Right lobe of liver (tissue), 6 donors: ENCODE measurements around the gene PAX9. TPM values are rescaled to one million over a fixed set of nuclear protein-coding genes. Genes with fewer than 3 reads are reported as not detected.
A peak's percentile ranks its signal among the peaks of the same experiment; 100 is the strongest.

ENCODE experiments used
- ATAC-seq, 4 donors: fragments of 200-7000 bp; cut with Tn5 transposase; one replicate each; pipeline ENCODE4 v1.9.1; 2020; ENCODE audit warnings: mild to moderate bottlenecking in 4 of 4, moderate library complexity in 4 of 4
- DNase-seq, 3 donors: peaks; one replicate each; pipeline ENCODE4 v3.0.0-alpha.2; 2020
- H3K27ac ChIP-seq, 3 donors: fragments of 200-600 bp; one replicate each; pipeline ENCODE4 v1.8.0; 2022
- H3K27me3 ChIP-seq, 2 donors: fragments of 200-600 bp; one replicate each; pipeline ENCODE4 v1.8.0; 2022
- H3K36me3 ChIP-seq, 4 donors: fragments of 200-600 bp; sonication (generic) in 1 of 4; one replicate each; pipeline versions ENCODE4 v1.5.1 to v1.8.0; 2017 to 2022; ENCODE audit warnings: control low read depth in 1 of 4
- H3K4me1 ChIP-seq, 4 donors: fragments of 200-600 bp; sonication (generic) in 1 of 4; one replicate each; pipeline versions ENCODE4 v1.5.1 to v1.8.0; 2017 to 2022; ENCODE audit warnings: control low read depth in 1 of 4
- H3K4me3 ChIP-seq, 3 donors: fragments of 200-600 bp; one replicate each; pipeline ENCODE4 v1.8.0; 2022
- H3K9me3 ChIP-seq, 4 donors: fragments of 200-600 bp; sonication (generic) in 1 of 4; one replicate each; pipeline versions ENCODE4 v1.5.1 to v1.8.0; 2017 to 2022; ENCODE audit warnings: control low read depth in 1 of 4
- POLR2A ChIP-seq: fragments of 450-650 bp; IDR thresholded peaks from one replicate; pipeline ENCODE4 v1.6.1; 2017; ENCODE audit warnings: antibody characterized with exemption, mild to moderate bottlenecking
- WGBS: methylation state at CpG from one replicate; pipeline ENCODE4 v1.1.6; 2018; ENCODE audit warnings: low coverage, low lambda C conversion rate; ENCODE audit not compliant: insufficient coverage; ENCODE audit errors: missing lambda C conversion rate; 5-methylcytosine and 5-hydroxymethylcytosine counted together
- intact Hi-C, 2 donors: fragments of 100-400 bp; cut with DNase I; formaldehyde crosslinking; loops; one replicate each; pipeline versions ENCODE4 v1.11.2 to v1.14.1; 2022
- total RNA-seq, 6 experiments: library from RNA; depleted of rRNA in 2 of 6; stranded (reverse); fragments of >200 nt in 2 of 6; fragmentation: NEBNext Ultra II Directional in 3 of 6; extraction: Animal tissue kit (Norgen Biotek cat#: 25700) in 3 of 6; gene quantifications; one replicate each; pipeline versions ENCODE4 v1.1.0 to v1.2.4, GENCODE V29; 2016 to 2023
- TF ChIP-seq, protein P1 (sequence below), 4 donors: fragments of 200-600 bp in 3 of 4; fragments of 450-650 bp in 1 of 4; IDR thresholded peaks; one replicate each; pipeline versions ENCODE4 v1.5.1 to v1.8.0; 2016 to 2022; ENCODE audit warnings: antibody characterized with exemption in 4 of 4, mild to moderate bottlenecking in 2 of 4
- donor health status: DM: no; HTN: yes; CAD: no.
- donor health status: DM: no; HTN: no; CAD: no.
- donor health status: DM: no; HTN: no; CAD: no.
- donor health status: DM: no; HTN: yes; CAD: no.
- donor health status: DM: no; HTN: yes; CAD: no.

PAX9 gene
- total RNA-seq, 6 experiments from 2014 or later: not detected

DNA sequence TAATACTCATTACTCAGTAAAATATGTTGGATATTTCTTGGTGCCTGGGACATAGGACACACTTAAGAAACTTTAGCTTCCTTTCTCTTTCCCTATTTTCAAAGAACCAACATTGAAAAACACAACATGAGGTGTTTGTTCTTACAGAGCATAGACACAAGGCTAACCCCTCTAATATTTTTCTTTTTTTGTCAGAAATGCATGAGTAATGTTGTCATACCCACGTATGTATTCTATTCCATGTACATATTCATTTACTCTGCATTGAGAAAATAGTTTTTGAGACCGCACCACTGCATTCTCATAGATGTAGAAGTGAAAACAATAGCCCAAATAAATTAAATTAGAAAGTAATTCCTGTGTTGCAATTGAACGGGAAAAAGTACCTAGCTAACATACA lies 13.0 kb downstream of the PAX9 start:
- Histone ChIP-seq H3K27me3 (no peaks in the 10 kb centered on the region), H3K4me1 (no peaks in the 10 kb centered on the region), H3K27ac (no peak overlapping the region), H3K4me3 (no peak overlapping the region), H3K36me3 (no peaks in the 10 kb centered on the region), H3K9me3 (no peaks in the 10 kb centered on the region)
- TF ChIP-seq, protein P1, sequence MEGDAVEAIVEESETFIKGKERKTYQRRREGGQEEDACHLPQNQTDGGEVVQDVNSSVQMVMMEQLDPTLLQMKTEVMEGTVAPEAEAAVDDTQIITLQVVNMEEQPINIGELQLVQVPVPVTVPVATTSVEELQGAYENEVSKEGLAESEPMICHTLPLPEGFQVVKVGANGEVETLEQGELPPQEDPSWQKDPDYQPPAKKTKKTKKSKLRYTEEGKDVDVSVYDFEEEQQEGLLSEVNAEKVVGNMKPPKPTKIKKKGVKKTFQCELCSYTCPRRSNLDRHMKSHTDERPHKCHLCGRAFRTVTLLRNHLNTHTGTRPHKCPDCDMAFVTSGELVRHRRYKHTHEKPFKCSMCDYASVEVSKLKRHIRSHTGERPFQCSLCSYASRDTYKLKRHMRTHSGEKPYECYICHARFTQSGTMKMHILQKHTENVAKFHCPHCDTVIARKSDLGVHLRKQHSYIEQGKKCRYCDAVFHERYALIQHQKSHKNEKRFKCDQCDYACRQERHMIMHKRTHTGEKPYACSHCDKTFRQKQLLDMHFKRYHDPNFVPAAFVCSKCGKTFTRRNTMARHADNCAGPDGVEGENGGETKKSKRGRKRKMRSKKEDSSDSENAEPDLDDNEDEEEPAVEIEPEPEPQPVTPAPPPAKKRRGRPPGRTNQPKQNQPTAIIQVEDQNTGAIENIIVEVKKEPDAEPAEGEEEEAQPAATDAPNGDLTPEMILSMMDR (IDR thresholded peaks at IDR 0.05): no peak
- no peak for TF ChIP-seq POLR2A
- no peak for ATAC-seq
- no peak for DNase-seq
- WGBS: 60% methylated on average over 3 of the region's 3 CpGs
- intact Hi-C loops: no loop called here

DNA sequence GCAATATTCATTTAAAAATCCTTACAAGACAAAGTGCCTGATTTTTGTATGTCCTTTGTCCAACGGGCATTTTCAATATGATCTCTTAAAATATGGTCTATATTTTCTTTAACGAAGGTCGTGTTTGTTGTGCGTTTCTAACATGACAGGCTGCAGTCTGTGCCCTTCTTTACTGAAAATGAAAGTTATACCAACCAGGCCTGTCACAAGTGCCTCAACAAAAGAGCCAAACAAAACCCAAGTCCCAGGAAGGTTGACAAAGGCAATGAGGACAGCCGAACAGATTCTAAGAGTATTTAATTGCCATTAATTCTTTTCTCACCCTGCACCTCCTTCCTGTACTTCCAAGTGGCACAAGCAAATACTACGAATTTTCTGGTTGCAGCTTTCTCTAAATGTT lies 13.9 kb downstream of the PAX9 start:
- intact Hi-C loops: no loop called here
- Histone ChIP-seq H3K9me3 (no peaks in the 10 kb centered on the region), H3K27me3 (no peaks in the 10 kb centered on the region), H3K4me3 (no peak overlapping the region), H3K4me1 (no peaks in the 10 kb centered on the region), H3K36me3 (no peaks in the 10 kb centered on the region), H3K27ac (no peak overlapping the region)
- ATAC-seq (no peak), DNase-seq (no peak)
- WGBS: 34% methylated on average over 6 of the region's 6 CpGs
- TF ChIP-seq POLR2A: no peak
- TF ChIP-seq, protein P1 (IDR thresholded peaks at IDR 0.05): no peak

DNA sequence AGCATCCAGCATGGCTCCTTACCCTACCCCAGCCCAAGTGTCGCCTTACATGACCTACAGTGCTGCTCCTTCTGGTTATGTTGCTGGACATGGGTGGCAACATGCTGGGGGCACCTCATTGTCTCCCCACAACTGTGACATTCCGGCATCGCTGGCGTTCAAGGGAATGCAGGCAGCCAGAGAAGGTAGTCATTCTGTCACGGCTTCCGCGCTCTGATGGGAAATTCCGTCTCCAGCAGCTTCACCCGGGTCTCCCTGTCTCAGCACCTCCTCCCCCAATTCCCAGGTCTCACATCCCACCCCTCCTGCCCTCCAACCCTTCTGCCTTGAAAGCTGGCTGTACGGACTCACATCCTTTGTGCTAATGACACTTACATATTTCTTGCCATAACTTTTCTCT lies 14.6 kb downstream of the PAX9 start:
- DNase-seq (peak in 1 of 3 donors; percentile 19), ATAC-seq (no peak)
- H3K27ac ChIP-seq: no peak overlapping the region
- H3K9me3 ChIP-seq: no peaks in the 10 kb centered on the region
- intact Hi-C loops: no loop called here
- 15% methylated on average over 9 of the region's 10 CpGs for WGBS
- TF ChIP-seq POLR2A: no peak
- TF ChIP-seq, protein P1 (IDR thresholded peaks at IDR 0.05): no peak
- H3K36me3 ChIP-seq: no peaks in the 10 kb centered on the region
- no peaks in the 10 kb centered on the region for H3K27me3 ChIP-seq
- no peaks in the 10 kb centered on the region for H3K4me1 ChIP-seq
- no peak overlapping the region for H3K4me3 ChIP-seq

DNA sequence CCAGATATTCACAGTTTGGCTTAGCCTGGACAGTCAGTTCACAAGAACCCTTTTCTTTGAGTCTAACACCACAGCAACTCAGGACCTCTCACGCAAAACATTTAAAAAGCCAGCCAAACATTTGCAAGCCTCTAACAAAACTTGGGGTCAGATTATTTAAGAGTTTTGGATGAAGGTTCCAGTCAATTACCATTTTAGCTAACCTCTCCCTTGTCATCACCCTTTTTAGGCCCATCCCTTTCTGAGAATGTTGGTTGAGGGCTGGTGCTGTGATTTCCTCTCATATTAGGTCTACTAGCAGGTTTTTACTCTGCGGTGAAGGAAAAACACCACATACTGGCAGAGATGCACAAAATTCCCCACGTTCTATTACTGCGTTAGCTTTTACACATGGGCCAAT lies 20.7 kb downstream of the PAX9 start:
- Histone ChIP-seq H3K27ac (no peak overlapping the region), H3K4me1 (no peaks in the 10 kb centered on the region), H3K27me3 (no peaks in the 10 kb centered on the region), H3K36me3 (no peaks in the 10 kb centered on the region), H3K9me3 (no peaks in the 10 kb centered on the region), H3K4me3 (no peak overlapping the region)
- DNase-seq (no peak), ATAC-seq (no peak)
- intact Hi-C loops: no loop called here
- TF ChIP-seq, protein P1 (IDR thresholded peaks at IDR 0.05): no peak
- no peak for TF ChIP-seq POLR2A
- 90% methylated on average over 4 of the region's 4 CpGs for WGBS
